ENCODE data around the gene PTPN1. TPM values are rescaled to one million over a fixed set of nuclear protein-coding genes. Genes with fewer than 3 reads are reported as not detected.

The PTPN1 gene
- polyA plus RNA-seq, 3 donors: 12.4 to 21.4 (median 19.1) TPM

GRCh38 chr20:50516935-50517816 is 7.0 kb downstream of the PTPN1 start:
- WGBS (ENCODE audit: insufficient coverage): 88% methylated on average over 5 of the region's 7 CpGs
- Histone ChIP-seq H3K27ac (ENCODE audit: low read depth in 1 of 2, low read length in 2 of 2) (peak overlapping the region; percentile 81 to 88), H3K9ac (ENCODE audit: insufficient read depth, low read length, poor library complexity, severe bottlenecking) (peak overlapping the region; percentile 15), H3K4me3 (replicated peaks in 1 of 3; ENCODE audit: low read depth in 2 of 3, low read length in 3 of 3) (peak overlapping the region in 1 of 3 experiments; percentile 52), H3K27me3 (ENCODE audit: control insufficient read depth in 2 of 2, insufficient read depth in 2 of 2, low read length in 2 of 2) (no peaks in the 10 kb centered on the region), H3K4me2 (replicated peaks; ENCODE audit: extremely low read depth, low read length, poor library complexity, severe bottlenecking) (peak overlapping the region; percentile 68), H2AFZ (ENCODE audit: insufficient read depth, low read depth, low read length, poor library complexity, severe bottlenecking) (no peak overlapping the region), H3K9me3 (replicated peaks in 1 of 2; ENCODE audit: control insufficient read depth in 1 of 2, insufficient read depth in 1 of 2, low read length in 2 of 2) (no peaks in the 10 kb centered on the region), H3K4me1 (ENCODE audit: control insufficient read depth in 1 of 2, insufficient read depth in 2 of 2, low read length in 2 of 2) (peaks cover 96 to 100% of the 10 kb centered on the region in 2 donors), H3K79me2 (ENCODE audit: insufficient read depth, low read length) (peaks cover 94% of the 10 kb centered on the region), H4K20me1 (ENCODE audit: insufficient read depth, low read length) (peaks cover 36% of the 10 kb centered on the region), H3K36me3 (replicated peaks in 1 of 2; ENCODE audit: control insufficient read depth in 1 of 2, insufficient read depth in 2 of 2, low read length in 2 of 2) (no peaks in the 10 kb centered on the region)
- intact Hi-C loops (cut with micrococcal nuclease): loop anchor here in 1 of 2 donors (2.0 kb wide), 1 partner anchor 34 kb away; no protein-coding TSS in a partner anchor
- H3K9me3 Mint-ChIP-seq: no peaks in the 10 kb centered on the region
- TF ChIP-seq CTCF (IDR thresholded peaks at IDR 0.05): no peak
- H3K4me3 Mint-ChIP-seq: peak overlapping the region; percentile 16 to 39
- no peaks in the 10 kb centered on the region for H3K27me3 Mint-ChIP-seq (ENCODE audit: low read depth in 3 of 3)
- H3K4me1 Mint-ChIP-seq: peaks cover 97% of the 10 kb centered on the region
- H3K27ac Mint-ChIP-seq: peak overlapping the region; percentile 88 to 97 (median 90)
- H3K36me3 Mint-ChIP-seq: peaks cover 16 to 26% of the 10 kb centered on the region in 2 donors
- DNase-seq: no peak

GRCh38 chr20:50517817-50518154 is 7.6 kb downstream of the PTPN1 start:
- H3K27ac Mint-ChIP-seq: peak overlapping the region; percentile 88 to 97 (median 90)
- peaks cover 94% of the 10 kb centered on the region for H3K79me2 ChIP-seq (ENCODE audit: insufficient read depth, low read length)
- intact Hi-C loops (cut with micrococcal nuclease): loop anchor here in 1 of 2 donors (2.0 kb wide), 1 partner anchor 35 kb away; no protein-coding TSS in a partner anchor

More at GRCh38 chr20:50517817-50518154, 7.6 kb downstream of the PTPN1 start:
- Histone ChIP-seq H3K4me2 (replicated peaks; ENCODE audit: extremely low read depth, low read length, poor library complexity, severe bottlenecking) (peak overlapping the region; percentile 68), H3K4me3 (replicated peaks in 1 of 3; ENCODE audit: low read depth in 2 of 3, low read length in 3 of 3) (peak overlapping the region in 1 of 3 experiments; percentile 52), H3K4me1 (ENCODE audit: control insufficient read depth in 1 of 2, insufficient read depth in 2 of 2, low read length in 2 of 2) (peaks cover 91 to 98% of the 10 kb centered on the region in 2 donors), H3K36me3 (replicated peaks in 1 of 2; ENCODE audit: control insufficient read depth in 1 of 2, insufficient read depth in 2 of 2, low read length in 2 of 2) (no peaks in the 10 kb centered on the region), H3K9ac (ENCODE audit: insufficient read depth, low read length, poor library complexity, severe bottlenecking) (peak overlapping the region; percentile 11), H3K27me3 (ENCODE audit: control insufficient read depth in 2 of 2, insufficient read depth in 2 of 2, low read length in 2 of 2) (no peaks in the 10 kb centered on the region), H2AFZ (ENCODE audit: insufficient read depth, low read depth, low read length, poor library complexity, severe bottlenecking) (no peak overlapping the region), H3K9me3 (replicated peaks in 1 of 2; ENCODE audit: control insufficient read depth in 1 of 2, insufficient read depth in 1 of 2, low read length in 2 of 2) (no peaks in the 10 kb centered on the region), H3K27ac (ENCODE audit: low read depth in 1 of 2, low read length in 2 of 2) (peak overlapping the region; percentile 81 to 88), H4K20me1 (ENCODE audit: insufficient read depth, low read length) (peaks cover 38% of the 10 kb centered on the region)
- H3K4me1 Mint-ChIP-seq: peaks cover 93% of the 10 kb centered on the region
- no peak for TF ChIP-seq CTCF (IDR thresholded peaks at IDR 0.05)
- H3K9me3 Mint-ChIP-seq: no peaks in the 10 kb centered on the region
- no peaks in the 10 kb centered on the region for H3K27me3 Mint-ChIP-seq (ENCODE audit: low read depth in 3 of 3)
- DNase-seq: no peak
- peak overlapping the region; percentile 42 to 83 for H3K4me3 Mint-ChIP-seq
- WGBS (ENCODE audit: insufficient coverage): no CpG with 5 or more reads among the region's 3 CpGs
- H3K36me3 Mint-ChIP-seq: peaks cover 16 to 24% of the 10 kb centered on the region in 2 donors
